Measurements from ENCODE around the gene EMSY.

EMSY gene

DNA sequence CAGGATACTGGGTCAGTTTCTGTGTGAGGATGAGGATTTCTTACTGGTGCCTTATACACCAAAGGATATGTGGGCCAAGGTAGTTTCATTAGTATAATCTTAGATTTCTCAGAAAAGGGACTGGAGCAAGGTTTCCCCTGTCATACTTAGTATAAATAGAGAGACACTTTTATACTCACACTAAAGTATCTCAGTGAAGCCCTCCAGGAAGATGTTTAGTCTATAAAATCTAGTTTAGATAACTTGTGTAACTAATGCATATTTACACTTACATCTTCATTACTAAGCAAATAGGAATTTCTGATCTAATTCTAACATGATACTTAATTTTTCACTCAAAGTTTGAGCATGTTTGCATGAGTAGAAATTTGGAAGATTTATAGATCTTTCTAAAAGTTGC is 11.1 kb downstream of the EMSY start:
- no peak for DNase-seq

DNA sequence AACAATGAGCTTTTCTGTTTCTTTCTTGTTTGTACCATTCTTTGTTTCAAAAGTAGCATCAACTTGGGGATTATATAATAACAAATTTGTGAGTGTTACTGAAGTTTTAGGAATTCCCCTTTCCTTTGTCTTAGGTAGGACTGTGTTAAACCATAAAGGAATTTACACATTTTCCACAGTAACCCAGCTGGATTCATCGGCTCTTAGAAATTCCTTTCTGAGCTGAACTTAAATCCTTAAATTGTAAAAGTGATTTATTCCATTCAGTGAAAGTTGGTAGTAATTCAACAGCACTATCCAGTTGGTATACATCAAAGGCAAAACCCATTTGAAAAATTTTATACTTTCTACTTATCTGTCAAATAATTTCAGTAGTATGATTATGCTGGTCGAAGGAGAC is 11.8 kb downstream of the EMSY start:
- no peak for DNase-seq

DNA sequence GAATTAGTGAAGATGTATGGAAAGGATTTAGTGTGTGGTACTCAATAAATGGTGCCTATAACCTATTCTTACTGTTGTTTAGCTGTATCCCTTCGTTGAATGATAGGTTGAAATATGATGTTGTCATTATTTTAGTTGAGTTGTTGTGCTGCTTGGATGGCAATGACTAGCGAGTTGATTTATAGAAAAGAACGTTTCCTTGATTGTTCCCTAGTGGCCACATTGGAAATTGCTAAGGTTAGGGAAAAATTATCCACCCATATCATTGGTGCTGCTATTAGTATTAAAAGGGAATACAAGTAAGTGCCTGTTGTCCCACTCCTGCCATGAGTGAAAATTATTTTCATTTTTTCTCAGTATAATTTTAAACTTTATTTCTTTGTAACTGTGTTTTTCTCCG is 14.5 kb downstream of the EMSY start:
- DNase-seq = peak in 1 of 2 experiments; percentile 17

DNA sequence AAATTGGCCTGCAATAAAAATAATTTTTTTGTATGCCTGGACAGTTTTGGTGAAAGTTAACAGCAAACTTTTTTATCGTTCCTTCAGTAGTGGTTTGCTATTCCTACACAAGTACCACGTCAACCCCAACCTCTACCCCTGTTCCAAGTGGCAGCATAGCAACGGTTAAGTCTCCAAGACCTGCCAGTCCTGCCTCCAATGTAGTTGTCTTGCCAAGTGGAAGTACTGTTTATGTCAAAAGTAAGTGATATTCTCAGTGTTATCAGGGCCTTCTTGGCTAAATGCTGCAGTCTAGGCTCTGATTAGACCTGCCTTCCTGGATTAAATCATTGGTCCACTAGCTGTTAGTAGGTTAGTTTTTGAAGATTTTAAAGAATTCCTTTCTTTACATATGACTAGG is 15.0 kb downstream of the EMSY start:
- no peak for DNase-seq

DNA sequence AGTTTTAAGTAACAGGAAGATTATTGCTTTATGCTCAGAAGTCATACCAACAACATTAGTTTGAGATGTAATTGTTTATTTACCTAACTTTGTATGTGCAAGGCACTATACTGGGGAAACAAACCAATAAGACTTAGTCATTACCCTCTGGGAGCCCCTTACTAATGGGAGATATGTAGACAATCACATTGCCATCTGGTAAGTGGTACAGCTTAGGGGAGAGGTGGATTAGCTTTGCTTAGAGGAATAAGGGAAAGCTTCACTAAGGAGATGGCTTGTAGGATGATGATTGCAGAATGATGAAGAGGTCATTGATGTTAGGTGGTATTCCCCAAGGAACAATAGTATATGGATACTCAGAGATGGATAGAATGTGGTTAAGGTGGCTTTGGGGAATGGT is 17.5 kb downstream of the EMSY start:
- DNase-seq = peak in 1 of 2 experiments; percentile 16

DNA sequence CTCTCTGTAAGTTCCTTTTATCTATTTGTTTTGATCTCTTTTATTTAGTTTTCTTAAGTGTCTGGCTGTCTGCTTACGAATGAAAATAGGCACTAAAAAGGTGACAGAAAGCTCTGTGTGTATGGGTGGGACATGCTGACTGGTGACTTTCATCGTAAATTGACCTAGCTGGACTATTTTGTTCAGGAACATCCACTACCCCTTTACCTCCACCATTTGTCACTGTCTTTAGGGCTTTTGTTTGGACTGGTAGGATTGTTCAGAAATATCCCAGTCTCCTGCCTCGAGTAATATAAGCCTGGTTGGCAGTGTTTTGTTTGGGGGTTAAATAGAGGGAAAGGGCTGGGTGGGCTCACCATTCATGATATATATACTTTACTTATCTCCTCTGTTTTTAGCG is 20.9 kb downstream of the EMSY start:
- no peak for DNase-seq

DNA sequence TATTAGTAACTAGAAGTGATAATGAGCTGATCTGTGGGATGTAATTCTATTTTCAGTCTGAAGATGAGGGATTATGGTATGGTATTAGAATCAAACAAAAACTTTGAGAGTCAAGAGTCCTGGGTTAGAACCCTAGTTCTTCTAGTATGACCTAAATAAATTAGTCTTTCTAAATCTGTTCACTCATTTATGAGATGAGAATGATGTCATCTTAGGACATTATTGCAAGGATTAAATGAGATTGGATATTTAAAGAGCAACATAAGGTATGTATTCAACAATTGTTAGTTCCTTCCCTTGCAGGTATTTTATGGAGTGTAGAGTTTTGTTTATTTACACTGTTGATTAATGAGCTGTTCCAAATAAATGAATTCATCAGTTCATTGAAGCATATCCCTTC is 21.8 kb downstream of the EMSY start:
- DNase-seq = no peak

DNA sequence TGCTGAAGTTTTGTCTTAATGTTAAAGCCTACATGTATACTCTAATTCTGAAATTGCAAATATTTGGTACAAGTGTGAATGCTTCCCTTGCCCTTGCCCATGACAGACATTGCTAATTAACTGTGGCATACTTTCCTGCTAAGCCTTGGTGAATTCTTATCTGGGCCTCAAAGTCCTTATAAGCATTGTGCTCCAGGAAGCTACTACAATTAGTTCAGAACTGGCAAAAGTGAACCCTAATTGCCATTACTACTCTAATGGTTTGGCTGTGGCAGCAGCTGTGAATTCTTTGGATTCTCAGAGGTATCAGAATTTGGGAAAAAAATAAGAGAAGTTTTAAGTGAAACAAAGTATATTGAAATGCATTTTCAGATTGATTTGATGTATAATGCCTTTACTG is 24.3 kb downstream of the EMSY start:
- no peak for DNase-seq

DNA sequence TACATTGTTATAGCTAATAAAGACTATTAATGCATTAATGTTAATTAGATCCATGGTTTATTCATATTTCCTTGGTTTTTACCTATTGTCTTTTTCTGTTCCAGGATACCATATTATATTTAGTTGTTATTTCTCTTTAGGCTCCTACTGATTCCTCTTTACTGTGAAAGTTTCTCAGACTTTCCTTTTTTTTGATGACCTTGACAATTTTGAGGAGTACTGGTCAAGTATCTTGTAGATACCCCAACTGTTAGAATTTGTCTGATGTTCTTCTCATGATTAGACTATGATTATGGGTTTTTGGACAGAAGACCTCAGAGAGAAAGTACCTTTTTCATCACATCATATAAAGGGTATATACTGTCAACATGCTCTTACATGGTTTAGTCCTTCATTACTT is 26.6 kb downstream of the EMSY start:
- no peak for DNase-seq

DNA sequence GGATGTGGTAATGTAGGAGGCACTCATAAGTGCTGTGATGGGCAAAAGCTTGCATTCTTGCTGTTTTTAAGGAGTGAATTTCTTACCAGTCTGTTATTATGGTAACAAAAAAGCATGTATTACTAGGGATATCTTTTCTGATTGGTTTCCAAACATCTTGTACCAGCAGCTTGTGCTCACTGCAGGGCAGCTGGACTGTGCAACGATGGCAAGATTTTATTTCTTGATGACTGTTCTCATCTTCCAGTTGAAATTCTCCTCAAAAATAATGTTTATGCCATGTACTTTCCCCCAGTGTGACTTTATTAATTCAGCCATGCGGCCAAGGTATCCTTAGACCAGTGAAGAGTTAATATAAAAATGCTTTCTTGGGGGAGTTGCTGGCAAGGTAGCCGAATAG is 35.4 kb downstream of the EMSY start:
- no peak for DNase-seq

DNA sequence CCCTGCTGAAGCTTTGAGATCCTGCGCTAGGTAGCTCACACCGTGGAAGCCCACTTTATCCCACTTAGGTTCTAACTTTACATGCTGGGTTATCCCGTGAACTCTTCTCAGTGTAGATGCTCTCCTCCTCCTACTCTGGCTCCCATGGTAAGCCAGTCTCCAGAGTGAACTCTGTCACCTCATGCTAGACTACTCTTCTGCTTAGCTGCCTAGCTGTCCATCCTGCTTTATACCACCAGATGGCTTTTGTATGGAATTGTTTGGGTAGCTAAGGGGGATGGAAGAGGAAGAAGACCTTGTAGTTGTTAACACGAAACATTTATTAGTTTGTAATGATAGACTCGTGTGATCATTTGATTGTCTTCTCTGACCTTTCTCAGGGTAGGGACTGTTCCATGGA is 46.8 kb downstream of the EMSY start:
- no peak for DNase-seq

DNA sequence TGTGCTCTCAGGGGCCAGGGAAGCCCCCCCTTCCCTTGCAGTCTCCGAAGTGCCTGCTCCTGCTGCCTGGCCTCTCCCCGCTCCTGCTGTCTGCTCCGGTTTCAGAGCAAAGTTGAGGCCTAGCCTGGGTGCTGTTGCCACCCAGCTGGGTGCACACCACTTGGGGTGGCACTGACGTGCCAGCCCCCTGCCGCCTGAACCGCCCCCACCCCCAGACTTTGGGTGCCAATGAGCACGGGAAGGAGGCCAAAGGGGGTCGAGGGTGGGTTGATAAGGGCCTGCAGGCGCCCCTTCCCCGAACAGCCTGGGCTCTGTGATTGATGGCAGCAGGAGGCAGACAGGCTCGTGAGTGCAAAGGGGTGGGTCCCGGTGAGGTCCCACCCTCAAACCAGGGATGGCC is 48.2 kb downstream of the EMSY start:
- DNase-seq = no peak

DNA sequence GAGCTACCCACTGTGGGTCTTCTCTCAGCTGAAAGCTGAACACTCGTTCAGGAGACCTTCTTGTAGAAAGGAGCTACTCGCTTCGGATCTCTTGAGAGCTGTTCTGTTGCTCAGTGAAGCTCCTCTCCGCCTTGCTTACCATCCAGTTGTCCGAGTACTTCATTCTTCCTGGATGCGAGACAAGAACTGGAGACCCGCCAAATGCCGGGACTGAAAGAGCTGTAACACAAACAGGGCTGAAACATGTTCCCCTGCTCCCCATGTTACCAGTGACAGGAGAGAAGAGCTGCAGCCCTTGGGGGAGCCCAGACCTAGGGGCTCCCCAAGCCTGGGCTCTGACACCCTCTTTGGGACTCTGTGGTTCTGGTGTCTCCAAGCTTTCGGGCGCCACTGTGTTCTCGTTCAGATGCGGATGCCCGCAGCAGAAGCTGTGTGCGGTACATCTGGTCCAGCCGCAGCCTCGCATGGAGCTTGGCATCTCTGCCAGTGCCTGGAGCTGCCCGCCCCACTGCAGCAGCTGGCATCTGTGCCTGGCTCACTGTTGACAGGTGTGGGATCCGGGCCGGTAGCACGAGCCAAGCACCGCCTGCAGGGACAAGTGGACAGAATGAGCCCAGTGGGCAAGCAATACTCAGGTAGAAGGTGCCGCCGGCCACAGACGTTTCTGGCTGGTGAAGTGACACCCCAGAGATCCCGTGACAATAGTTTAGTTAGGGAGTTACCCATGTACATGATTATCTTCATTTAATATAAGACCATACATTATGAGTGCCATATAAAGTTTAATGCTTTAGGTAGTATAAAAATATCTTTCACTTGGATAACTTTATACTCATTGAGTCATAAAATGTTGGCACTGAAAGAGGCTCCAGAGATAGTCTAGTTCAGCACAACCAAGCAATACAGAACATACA is 49.1 kb downstream of the EMSY start:
- no peak for DNase-seq

DNA sequence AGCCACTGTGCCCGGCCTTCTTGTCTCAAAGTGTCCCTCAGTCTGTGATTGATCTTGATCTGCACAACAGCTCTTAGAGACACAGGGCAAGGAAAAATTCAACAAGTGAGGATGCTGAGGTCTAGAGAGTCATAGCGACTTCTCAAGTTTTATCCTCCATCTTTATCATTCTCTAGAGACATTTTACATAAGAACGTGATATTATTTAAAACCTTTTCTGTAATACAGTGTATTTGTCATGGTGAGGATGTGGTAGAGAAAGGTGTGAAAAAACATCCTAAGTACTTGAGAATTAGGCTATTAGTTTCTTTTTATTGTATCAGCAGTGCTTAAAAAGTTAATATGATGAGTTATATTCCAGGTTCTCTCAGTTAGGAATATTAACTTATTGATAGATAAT is 50.2 kb downstream of the EMSY start:
- no peak for DNase-seq

DNA sequence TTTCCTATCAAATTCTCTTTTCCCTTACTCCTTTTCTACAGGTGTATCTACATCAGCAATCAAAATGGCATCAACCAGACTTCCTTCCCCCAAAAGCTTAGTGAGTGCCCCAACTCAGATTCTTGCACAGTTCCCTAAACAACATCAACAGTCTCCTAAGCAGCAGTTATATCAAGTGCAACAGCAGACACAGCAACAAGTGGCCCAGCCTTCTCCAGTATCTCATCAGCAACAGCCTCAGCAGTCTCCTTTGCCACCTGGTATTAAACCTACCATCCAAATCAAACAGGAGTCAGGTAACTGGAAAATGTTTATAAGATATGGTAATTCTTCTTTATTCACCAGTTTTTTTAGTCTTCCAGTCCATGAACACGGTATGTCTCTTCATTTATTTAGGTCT is 51.4 kb downstream of the EMSY start:
- DNase-seq = no peak

DNA sequence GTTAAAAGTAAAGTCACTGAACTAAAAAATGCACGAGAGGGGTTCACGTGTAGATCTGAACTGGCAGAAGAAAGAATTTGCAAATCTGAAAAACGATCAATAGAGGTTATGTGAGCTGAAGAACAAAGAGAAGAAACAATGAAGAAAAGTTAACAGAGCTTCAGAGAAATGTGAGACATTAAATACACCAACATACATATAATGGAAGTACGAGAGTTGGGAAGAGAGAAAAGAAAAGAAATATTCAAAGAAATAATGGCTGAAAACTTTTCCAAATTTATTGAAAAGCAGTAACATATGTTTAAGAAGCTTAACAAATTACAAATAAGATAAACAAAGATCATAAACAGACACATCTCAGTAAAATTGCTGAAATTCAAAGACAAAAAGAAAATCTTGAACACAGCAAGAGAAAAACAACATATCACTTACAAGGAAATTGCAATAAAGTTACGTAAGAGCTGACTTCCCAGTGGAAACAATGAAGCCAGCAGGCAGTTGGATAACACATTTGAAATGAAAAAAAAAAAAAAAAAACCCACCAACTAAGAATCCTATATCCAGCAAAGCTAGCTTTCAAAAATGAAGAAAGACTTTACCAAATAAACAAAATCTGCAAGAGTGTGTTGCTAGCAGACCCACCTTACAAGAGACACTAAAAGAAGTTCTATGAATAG is 56.8 kb downstream of the EMSY start:
- no peak for DNase-seq

DNA sequence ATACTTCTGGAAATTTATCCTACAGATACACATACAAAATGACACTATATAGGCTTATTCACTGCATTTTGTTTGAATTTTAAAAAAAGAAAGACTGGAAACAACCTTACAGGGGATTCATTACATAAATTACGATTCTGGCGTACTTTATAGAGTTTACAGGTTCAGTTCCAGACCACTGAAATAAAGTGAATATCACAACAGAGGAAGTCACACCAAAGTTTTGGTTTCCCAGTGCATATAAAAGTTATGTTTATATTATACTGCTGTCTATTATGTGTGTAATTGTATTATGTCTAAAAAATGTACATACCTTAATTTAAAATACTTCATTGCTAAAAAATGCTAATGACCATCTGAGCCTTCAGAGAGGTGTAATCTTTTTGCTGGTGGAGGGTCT is 62.0 kb downstream of the EMSY start:
- no peak for DNase-seq

DNA sequence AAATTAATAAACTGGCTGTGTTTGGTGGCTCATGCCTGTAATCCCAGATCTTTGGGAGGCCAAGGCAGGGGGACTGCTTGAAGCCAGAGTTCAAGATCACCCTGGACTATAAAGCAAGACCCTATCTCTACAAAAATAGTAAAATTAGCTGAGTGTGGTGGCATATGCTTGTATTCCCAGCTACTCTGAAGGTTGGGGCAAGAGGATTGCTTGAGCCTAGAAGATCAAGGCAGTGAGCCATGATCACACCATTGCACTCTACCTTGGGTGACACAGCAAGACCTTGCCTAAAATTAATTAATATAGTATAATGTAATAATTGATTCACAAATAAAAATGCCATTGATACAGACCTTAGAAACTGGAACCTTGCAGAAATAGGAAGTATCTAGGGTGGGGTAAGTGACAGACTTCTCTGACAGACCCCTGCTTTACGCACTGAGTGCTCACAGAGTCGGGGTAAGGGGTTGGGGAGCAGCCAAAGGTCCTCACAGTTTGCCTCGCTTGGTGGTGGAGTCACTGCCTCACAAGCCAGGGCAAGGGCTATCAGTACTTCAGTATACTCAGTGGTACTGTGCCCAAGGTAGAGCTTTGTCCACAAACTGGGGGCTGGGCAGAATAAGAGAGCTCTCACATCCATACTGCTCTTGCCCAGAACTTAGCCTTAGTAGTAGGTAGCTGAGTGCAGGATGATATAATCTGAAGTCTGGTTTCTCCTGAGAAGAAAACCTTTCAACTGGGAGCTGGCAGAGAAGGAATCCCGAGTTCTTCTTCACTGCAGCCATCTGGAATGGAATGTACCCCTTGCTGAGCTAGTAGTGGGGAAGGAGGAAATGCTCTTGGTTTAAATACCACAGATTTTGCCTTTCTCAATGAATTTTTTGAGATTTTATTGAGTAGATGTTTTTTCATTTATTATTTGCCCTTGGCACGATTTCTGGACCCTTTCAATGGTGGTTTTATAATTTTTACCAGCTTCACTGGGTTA is 65.5 kb downstream of the EMSY start:
- DNase-seq = no peak

DNA sequence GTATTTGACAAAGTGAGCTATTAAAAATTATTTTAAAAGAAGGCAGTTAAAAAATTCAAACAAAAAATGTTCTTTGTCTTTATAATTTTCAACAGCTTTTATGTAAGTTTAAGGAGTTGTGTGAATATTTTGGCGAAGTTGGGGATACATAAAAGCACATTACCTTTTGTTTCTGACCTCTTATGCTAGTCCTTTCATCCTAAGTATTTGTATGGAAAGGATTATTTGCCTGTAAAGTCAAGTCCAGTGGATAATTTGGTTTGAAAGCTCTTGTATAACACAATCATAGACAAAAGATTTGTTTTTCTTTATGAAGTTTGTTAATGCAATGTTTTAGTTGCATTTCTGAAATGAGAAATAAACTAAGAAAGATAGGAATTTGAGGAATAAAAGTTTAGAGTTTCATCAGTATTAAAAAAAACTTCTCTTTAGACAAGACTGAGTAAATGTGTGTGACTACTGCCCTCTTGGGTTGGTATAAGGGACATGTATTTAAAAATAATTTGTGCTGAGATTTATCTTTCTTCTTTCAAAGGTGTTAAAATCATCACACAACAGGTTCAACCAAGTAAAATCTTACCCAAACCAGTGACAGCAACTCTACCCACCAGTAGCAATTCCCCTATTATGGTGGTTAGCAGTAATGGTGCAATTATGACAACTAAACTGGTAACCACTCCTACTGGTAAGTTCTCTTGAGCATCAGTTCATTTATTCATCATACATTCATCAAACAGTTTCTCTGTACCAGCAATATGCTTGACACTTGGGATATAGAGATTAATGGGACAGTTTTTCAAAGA is 68.2 kb downstream of the EMSY start:
- DNase-seq = peak in 1 of 2 experiments; percentile 3

DNA sequence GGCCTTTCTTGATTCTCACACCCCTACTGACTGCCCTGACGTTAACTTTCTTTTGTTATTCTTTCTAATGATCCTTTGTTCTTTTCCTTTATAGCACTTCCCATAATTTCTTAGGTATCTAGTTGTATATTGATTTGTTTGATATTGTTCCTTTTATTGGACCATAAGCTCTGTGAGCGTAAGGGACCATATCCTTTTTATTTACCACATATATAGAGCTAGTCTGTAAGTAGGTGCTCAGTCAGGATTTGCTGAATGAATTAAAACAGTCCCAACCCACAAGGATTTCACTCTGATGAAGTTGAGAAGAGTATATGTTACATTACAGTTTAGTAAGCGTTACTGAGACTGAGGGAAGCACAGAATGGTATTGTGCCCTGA is 68.8 kb downstream of the EMSY start:
- no peak for DNase-seq

DNA sequence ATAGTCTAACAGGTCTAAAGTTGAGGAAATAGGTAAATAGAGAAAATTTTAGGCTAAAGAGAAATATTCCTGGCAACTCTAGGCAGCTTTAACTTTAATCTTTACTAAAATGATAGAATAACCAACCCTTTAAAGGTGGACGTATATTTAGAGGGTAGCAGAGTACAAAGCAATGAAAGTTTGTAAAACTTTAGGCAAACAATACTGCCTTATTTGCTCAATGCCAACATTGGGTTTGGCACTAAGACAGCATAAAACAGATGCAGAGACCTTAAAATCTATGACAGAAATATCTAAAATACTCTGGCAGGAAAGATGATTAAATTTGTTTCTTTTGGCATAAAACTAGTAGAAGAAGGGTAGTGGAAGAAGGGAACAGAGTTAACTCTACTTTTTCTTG is 70.7 kb downstream of the EMSY start:
- no peak for DNase-seq

DNA sequence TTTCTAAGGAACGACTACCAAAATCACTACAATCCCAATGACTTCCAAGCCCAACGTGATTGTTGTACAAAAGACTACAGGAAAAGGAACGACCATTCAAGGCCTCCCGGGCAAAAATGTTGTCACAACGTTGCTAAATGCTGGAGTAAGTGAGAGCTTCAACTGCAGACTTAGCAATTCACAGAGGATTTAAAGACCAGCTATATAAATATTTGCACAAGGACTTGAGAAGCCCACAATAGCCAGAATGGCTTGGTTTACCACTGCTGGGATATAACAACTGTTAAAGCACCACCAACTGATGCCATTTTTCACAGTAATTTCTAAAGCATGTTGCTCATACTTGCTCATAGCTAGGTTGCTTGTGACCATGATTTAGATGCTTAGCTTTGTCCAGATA is 78.3 kb downstream of the EMSY start:
- DNase-seq = no peak

Data from NCI-H524 (cell line).